NCI-H2029 treated with DMSO at 0.1 percent for 48 hours (cell line): ENCODE data around the gene KCTD19.

ENCODE experiments used
- DNase-seq: peaks from one replicate; lab custom pipeline; 2025; lab: John Stamatoyannopoulos, UW

The KCTD19 gene

DNA sequence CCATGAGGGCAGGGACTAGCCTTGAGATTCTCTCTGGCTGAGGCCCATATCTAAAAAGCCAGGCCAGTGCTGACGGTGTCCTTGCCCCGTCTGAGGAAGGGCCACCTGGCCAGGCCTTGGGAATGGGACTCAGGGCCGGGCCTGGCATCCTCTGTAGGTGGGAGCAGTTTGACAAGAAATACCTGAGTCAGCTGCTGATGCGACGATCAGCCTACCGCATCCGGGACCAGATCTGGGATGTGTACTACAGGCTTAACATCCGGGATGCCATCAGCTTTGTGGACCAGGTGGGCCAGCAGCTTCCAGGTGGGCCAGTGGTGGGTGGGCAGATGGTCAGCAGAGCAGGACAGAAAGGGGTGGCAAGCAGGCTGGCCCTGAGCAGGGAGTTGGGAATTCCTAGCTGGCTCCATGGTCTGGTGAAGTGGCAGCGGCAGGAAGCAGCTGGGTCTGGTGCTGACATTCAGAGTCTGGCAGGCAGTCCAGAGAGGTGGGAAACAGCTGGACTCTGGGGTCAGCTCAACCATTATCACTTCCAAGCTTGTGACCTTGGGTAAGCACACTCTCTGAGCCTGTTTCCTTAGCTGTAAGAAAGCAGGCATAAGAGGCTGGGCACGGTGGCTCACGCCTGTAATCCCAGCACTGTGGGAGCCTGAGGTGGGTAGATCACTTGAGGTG is 68.2 kb downstream of the KCTD19 start:
- no peak for DNase-seq

DNA sequence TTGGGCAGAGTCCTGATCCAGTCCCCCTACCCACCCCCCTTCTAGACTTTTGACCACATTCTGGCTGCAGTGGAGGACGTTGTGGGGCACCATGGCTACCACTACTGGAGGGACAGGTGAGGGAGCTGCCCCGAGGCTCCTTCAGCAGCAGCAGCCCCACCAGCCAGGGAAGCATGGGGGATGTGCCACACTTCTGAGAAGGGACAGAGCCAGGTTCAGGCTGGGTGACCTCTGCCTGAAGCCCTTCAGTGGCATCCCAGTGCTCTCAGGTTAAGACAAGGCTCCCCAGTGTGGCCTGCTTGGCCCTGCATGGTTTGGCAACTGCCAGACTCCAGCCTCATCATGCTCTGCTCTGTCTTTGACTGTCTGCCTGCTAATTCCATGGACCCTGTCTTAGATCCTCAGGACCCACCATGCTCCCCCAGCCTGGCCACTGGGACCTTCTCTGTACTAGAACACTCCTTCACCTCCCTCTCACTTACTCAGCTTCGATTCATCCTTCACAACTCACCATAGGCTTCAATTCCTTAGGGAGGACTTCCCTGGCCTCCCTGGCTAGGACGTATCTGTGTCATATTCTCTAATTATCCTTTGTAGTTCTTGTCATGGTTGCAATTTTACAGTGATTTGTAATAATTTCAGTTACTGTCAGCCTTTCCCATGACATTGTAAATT is 68.9 kb downstream of the KCTD19 start:
- no peak for DNase-seq

DNA sequence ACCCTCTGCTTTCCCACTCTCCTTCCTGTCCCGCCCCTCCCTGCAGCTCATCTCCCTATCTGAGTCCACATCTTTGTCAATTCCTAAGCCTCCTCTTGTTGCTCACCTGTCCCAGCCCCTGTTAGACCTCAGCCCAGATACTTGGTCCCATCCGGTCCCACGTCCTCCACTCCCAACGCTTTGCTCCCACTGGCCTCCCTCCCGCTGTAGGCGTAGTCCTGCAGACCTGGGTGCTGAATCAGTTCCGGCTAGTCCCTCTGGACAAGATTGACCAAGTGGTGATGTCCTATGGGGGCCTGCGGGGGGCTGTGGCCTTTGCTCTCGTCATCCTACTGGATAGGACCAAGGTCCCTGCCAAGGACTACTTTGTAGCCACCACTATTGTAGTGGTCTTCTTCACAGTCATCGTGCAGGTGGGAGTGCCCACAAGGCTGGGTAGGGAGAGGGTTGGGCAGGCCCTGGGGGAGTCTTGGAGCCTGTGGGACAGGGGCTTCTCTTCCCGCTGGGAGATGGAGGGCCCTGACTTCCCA is 69.8 kb downstream of the KCTD19 start:
- DNase-seq, result no peak

DNA sequence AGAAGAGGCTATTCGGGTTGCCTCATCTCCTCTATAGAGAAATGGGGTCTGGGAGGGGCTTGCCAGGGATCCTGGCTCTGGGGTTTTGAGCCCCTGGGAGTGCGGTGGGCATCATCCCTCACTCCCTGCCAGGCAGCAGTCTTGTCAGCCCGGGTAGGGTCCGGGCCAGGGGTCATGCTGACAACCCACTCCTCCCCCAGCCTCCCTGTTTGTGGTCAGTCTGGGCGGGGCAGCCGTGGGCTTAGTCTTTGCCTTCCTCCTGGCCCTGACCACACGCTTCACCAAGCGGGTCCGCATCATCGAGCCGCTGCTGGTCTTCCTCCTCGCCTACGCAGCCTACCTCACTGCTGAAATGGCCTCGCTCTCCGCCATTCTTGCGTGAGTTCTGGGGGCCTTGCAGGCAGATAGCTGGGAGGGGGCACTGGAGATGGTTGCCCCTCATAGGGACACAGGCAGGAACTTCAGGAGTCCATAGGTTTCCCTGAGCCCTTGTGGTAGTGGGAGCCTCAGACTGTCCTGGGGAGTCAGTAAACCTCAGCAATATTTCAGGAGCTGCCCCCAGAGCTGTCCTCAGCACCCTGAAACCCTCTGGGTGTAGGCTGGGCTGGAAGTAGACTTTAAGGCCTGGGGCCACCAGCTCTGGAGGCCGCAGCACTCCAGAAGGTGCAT is 70.9 kb downstream of the KCTD19 start:
- no peak for DNase-seq

- DNase-seq, result no peak
Measured at GRCh38 chr16:67254801-67255552, 71.6 kb downstream of the KCTD19 start.

DNA sequence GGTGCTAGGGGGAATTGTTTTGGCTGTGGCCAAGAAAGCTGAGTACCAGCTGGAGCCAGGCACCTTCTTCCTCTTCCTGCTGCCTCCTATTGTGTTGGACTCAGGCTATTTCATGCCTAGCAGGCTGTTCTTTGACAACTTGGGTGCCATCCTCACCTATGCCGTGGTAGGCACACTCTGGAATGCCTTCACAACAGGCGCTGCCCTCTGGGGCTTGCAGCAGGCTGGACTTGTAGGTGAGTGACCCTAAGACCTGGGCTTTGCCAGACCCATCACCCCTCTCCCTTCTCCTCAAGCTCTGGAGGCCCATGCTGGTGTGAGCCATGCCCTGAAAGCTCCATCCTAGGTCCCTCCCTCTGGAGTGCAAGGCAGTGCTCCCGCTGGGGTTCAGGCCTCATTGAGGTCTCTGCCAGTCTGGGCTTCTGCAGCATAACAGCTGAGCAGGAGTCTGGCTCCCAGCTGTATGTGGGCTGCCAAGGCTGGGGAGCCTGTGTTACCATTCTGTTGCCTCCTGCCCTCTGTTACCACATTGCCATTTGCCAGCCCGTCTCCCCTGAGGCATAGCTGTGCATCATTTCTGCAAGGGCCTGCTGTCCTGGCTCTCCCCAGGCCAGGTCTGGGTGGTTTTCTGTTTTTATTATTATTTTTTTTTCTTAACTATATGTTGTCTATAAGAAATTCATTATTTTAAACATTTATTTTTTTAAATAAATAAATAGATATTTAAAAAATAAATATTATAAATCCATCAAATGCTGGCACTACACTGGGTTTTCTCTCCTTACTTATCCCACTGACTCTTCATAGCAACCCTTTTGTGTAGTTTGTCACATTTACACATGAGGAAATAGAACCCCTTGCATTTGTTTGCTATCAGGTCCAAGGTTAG is 73.7 kb downstream of the KCTD19 start:
- no peak for DNase-seq

DNA sequence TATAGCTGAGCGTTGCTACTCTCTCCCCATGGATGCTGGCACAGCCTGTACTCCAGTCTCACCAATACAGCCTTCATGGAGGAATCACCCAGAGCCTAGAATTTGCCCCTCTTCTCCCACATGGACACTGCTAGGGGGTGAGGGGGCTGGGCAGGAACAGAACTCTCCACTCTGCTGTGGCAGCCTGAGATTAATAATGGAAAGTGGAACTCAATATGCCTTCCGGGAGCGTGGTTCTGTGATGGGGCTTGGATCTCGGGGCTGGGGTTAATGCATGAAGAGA is 76.6 kb downstream of the KCTD19 start:
- no peak for DNase-seq

DNA sequence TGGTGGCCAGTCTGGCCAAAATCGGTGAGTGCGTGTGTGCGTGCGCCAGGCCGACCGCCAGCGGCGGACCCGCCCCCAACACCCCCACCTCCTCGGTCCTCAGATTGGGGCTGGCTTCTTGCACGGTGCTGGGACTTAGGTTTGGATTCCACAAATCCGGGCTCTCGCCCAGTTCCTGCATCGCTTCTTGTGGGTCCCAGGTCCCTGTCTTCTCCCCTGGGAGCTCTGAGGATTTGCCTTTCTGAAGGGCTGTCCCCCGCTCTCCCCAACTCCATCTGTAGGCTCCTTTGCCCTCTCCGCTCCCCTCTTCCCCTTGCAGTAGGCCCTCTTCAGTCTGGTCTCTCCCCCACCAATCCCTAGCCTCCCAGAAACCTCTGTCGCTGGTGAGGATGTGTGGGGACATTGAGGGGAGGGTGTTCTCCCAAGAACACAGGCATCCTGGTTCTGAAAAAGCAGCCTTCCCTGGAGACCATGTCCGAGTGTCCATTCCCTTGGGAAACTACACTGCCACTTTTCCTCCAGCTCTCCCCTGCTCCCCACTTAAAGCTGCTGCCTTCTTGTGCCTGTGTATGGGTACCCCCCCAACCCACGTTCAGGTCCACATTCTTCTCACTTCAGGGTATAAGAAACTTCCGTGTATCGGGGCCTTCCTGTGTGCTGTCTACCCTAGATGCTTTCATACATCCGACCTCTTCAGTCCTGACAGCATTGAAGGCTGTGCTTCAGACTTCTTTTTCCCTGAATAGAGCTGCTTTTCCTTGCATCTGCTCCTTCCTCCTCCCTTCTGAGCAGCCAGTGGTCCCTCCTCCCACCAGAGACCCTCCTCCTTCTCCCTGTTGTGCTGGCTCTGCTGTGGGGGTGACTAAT is 77.1 kb downstream of the KCTD19 start:
- no peak for DNase-seq

- DNase-seq, result no peak
Measured at GRCh38 chr16:67248401-67249177, 78.0 kb downstream of the KCTD19 start, which contains the start of gene SLC9A5. TSS of gene SLC9A5 (plus strand) at chr16:67248979. CDS start at chr16:67249015, 36 bp downstream.

GRCh38 chr16:67248073-67248400 is 78.5 kb downstream of the KCTD19 start:
- no peak for DNase-seq

DNA sequence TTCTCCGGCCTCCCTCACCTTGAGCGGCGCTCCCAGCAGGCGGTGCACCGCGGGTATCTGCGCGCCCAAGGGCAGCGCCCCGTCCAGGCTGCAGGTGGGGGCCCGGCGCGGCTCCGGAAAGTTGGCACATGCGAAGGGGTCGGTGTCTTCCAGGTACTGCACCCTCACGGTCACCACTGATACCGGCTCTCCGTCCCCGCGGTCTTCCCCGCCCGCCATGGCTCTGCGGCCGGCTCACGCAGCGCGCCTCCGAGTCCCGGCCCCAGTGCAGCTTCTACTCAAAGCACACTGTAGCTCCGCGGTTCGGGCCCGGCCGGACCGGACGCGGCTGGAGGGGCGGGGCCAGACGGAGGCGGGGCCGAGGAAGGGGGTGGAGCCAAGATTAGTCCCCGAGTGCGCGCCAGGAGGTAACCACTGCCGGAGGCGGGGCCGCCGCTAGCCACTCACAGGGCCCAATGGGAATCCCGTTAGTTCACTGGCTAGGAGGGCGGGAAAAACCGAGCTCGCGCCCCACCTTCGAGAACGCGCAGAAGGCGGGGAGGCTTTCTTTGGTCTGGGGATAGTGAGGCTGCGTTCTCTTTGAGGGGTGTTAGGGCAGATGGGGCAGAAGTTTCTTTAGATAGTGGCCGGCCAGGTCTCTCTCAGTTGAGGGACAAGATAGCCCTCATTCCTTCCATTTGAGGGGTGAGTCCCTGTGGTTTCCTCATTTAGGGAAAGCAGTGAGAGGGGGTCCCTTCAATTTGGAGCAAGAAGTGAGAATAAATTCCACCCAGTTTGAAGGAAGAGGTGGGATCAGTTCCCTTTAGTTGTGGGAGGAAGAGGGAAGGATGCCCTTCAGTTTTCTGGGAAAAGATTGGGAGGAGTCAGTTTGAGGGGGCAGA is 79.1 kb downstream of the KCTD19 start, which contains the start of gene FHOD1:
Gene FHOD1, minus strand, starts transcription at position 290 of the 881 bp plus-strand sequence. Its CDS starts 71 bp downstream, at position 219.
- DNase-seq, result peak; percentile 23

DNA sequence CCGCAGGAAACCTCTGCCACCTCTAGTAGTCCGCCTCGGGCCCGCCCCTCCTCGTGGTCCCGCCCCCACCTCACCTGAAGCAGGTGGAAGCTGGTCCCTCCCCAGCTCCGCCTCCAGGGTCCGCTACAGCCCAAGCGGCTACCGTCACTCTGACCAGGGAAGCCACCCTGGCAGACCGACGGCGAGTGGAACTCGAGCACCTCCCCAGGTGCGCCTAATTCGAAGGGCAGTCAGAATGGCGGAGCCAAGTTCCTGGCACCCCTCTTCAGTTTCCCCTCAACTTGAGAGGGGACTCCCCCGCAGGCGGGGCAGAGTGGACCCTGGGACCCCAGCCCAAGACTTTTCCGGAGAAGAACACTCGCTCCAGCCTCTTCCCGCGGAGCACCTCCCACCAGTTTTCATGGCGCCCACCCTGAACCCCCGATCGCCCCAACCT is 79.8 kb downstream of the KCTD19 start:
- DNase-seq, result no peak

GRCh38 chr16:67246081-67246755 is 80.3 kb downstream of the KCTD19 start:
- no peak for DNase-seq

GRCh38 chr16:67245674-67246080 is 80.9 kb downstream of the KCTD19 start:
- DNase-seq, result no peak

- no peak for DNase-seq
Measured at GRCh38 chr16:67245186-67245585, 81.4 kb downstream of the KCTD19 start.

GRCh38 chr16:67244387-67245185 is 82.0 kb downstream of the KCTD19 start:
- DNase-seq, result no peak

DNA sequence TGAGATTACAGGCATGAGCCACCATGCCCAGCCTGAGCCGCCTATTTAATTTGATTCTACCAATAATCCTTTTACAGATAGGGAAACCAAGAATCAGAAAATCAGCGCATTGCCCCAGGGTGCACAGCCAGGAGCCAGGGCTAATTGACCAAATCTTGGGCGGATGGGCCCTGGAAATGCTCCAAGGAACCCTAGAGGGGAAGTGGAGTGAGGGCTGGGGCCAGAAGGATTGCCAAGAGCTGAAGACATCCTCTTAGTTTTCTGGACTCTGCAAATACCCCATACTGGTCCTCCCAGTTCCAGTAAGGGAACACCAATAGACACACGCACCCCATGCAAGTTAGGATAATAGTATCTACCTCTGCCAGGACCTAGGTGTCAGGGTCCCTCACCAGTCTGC is 83.1 kb downstream of the KCTD19 start:
- DNase-seq, result no peak
